K562 (cell line): Measurements from ENCODE around the gene PIM3. TPM values are rescaled to one million over a fixed set of nuclear protein-coding genes. Genes with fewer than 3 reads are reported as not detected.

Experiments used
- GATA2 ChIP-seq: sonication (generic); formaldehyde crosslinking; IDR thresholded peaks from 2 replicates; pipeline ENCODE4 v1.4.0; 2020; ENCODE audit warnings: mild to moderate bottlenecking, missing genetic modification reagents
- HDAC3 ChIP-seq: fragments of 450-650 bp; IDR thresholded peaks from 2 replicates; pipeline ENCODE4 v1.6.1; 2018; ENCODE audit warnings: borderline replicate concordance, mild to moderate bottlenecking, moderate library complexity; ENCODE audit not compliant: partially characterized antibody
- MCM3 ChIP-seq: fragments of 450-650 bp; IDR thresholded peaks from 2 replicates; pipeline ENCODE4 v1.6.1; 2016
- SMAD4 ChIP-seq: fragments of 250-450 bp; sonication (Bioruptor Pico); conservative IDR thresholded peaks from 2 replicates; pipeline ENCODE4 v1.8.0; 2021; ENCODE audit warnings: inconsistent platforms, mild to moderate bottlenecking, moderate library complexity
- SOX6 ChIP-seq: fragments of 450-650 bp; IDR thresholded peaks from 2 replicates; pipeline ENCODE4 v1.6.1; 2014; ENCODE audit warnings: mild to moderate bottlenecking
- SP1 ChIP-seq: sonication (generic); formaldehyde crosslinking; IDR thresholded peaks from 2 replicates; pipeline ENCODE4 v1.8.1; 2022; ENCODE audit warnings: mild to moderate bottlenecking, missing genetic modification reagents
- SPI1 ChIP-seq: IDR thresholded peaks from 2 replicates; pipeline ENCODE4 v1.6.1; 2011; ENCODE audit warnings: low read depth, low read length, control low read depth, borderline replicate concordance
- polyA plus RNA-seq, 8 experiments: library from polyadenylated mRNA; depleted of rRNA in 4 of 8; stranded (reverse) in 5 of 8; unstranded in 3 of 8; fragments of >200 nt; fragmentation: Nextera tagmentation in 2 of 8; fragmentation: Illumina TruSeq in 1 of 8; extraction: Ambion mirVana in 2 of 8; extraction: Trizol in 1 of 8; gene quantifications; 2 replicates each; pipeline versions ENCODE4 v1.2.1 to v1.2.3, GENCODE V29; 2011 to 2014; ENCODE audit warnings: inconsistent platforms in 1 of 8, missing spikeins in 1 of 8
- total RNA-seq, 7 experiments: library from RNA; depleted of rRNA in 6 of 7; stranded (reverse); fragments of >200 nt in 6 of 7; fragmentation: Illumina TruSeq in 2 of 7; extraction: Trizol in 2 of 7; gene quantifications; 2 replicates each; pipeline versions ENCODE4 v1.2.1 to v1.2.3, GENCODE V29; 2011 to 2021; ENCODE audit warnings: low replicate concordance in 1 of 7
- TF ChIP-seq, protein P1 (sequence below): fragments of 250-450 bp; sonication (Bioruptor Pico); IDR thresholded peaks from 2 replicates; pipeline ENCODE4 v1.8.0; 2021; ENCODE audit warnings: mild to moderate bottlenecking, moderate library complexity
- TF ChIP-seq, protein P2 (sequence below): IDR thresholded peaks from 2 replicates; pipeline ENCODE4 v1.6.1; 2011; ENCODE audit not compliant: insufficient read length; ENCODE audit errors: extremely low read depth
- TF ChIP-seq, protein P3 (sequence below): fragments of 450-650 bp; formaldehyde crosslinking; IDR thresholded peaks from 2 replicates; pipeline ENCODE4 v1.4.0; 2020; ENCODE audit warnings: mild to moderate bottlenecking, moderate library complexity
- TF ChIP-seq, protein P4 (sequence below): fragments of 450-650 bp; IDR thresholded peaks from 2 replicates; pipeline ENCODE4 v1.6.1; 2017; ENCODE audit warnings: antibody characterized with exemption, mild to moderate bottlenecking
- TF ChIP-seq, protein P5 (sequence below): fragments of 200-800 bp; sonication (Bioruptor generic); IDR thresholded peaks from 2 replicates; pipeline ENCODE4 v1.6.1; 2017; ENCODE audit warnings: missing genetic modification characterization, missing compliant biosample characterization
- TF ChIP-seq, protein P6 (sequence below): sonication (generic); IDR thresholded peaks from 2 replicates; pipeline ENCODE4 v1.6.1; 2016
- TF ChIP-seq, protein P7 (sequence below): fragments of 450-650 bp; formaldehyde crosslinking; conservative IDR thresholded peaks from 2 replicates; pipeline ENCODE4 v1.4.0; 2022; ENCODE audit warnings: mild to moderate bottlenecking, missing genetic modification characterization

The PIM3 gene
- total and polyA plus RNA-seq, 9 of the 15 experiments (the other 6 are each of a cell fraction or from before 2014, with no cell fraction given): 0.24 to 40.5 (median 5.3) TPM

DNA sequence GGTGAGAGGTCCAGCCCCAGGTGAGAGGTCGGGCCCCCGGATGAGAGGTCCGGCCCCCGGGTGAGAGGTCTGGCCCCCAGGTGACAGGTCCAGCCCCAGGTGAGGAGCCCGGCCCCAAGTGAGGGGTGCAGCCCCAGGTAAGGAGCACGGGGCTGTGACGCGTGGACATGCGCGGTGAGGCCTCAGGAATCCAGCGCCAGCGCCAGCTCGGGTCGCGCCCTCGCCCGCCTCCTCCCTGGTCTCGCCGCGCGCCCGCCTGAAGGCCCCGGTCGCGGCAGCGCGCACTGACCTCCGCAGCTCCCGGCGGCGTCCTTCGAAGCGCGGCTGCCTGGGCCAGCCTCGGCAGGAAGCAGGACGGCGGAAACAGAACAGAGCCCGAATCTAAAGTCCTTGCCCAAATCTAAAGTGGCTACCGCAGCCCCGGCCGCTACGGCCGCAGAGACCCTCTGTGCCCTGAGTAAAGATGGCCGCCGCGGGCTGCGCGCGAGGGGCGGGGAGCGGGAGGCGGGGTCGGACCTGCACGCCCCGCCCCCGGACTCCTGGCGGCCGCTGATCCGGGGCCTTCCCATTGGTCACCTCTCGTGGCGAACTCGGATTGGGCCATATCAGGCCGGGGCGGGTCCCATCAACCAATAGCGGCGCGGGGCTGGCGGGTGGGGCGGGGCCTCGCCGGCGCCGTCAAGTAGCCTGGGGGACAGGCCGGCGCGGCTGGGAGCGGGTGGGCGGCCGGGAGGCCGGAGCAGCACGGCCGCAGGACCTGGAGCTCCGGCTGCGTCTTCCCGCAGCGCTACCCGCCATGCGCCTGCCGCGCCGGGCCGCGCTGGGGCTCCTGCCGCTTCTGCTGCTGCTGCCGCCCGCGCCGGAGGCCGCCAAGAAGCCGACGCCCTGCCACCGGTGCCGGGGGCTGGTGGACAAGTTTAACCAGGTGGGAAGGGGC is 42.3 kb upstream of the PIM3 start, which contains the start of the genes ALG12 and CRELD2 (continued):
- peak; percentile 14; the same call in 1 of the 2 replicates for TF ChIP-seq SOX6
- no peak for TF ChIP-seq GATA2 (CRISPR knock-in tag)
- TF ChIP-seq, protein P1, sequence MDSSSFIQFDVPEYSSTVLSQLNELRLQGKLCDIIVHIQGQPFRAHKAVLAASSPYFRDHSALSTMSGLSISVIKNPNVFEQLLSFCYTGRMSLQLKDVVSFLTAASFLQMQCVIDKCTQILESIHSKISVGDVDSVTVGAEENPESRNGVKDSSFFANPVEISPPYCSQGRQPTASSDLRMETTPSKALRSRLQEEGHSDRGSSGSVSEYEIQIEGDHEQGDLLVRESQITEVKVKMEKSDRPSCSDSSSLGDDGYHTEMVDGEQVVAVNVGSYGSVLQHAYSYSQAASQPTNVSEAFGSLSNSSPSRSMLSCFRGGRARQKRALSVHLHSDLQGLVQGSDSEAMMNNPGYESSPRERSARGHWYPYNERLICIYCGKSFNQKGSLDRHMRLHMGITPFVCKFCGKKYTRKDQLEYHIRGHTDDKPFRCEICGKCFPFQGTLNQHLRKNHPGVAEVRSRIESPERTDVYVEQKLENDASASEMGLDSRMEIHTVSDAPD (CRISPR knock-in tag): no peak
- TF ChIP-seq, protein P2, sequence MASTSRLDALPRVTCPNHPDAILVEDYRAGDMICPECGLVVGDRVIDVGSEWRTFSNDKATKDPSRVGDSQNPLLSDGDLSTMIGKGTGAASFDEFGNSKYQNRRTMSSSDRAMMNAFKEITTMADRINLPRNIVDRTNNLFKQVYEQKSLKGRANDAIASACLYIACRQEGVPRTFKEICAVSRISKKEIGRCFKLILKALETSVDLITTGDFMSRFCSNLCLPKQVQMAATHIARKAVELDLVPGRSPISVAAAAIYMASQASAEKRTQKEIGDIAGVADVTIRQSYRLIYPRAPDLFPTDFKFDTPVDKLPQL: no peak
- TF ChIP-seq, protein P3, sequence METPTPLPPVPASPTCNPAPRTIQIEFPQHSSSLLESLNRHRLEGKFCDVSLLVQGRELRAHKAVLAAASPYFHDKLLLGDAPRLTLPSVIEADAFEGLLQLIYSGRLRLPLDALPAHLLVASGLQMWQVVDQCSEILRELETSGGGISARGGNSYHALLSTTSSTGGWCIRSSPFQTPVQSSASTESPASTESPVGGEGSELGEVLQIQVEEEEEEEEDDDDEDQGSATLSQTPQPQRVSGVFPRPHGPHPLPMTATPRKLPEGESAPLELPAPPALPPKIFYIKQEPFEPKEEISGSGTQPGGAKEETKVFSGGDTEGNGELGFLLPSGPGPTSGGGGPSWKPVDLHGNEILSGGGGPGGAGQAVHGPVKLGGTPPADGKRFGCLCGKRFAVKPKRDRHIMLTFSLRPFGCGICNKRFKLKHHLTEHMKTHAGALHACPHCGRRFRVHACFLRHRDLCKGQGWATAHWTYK: no peak
- TF ChIP-seq SP1: peak; percentile 67; the same call in 1 of the 2 replicates
- no peak for TF ChIP-seq SPI1
- TF ChIP-seq, protein P4, sequence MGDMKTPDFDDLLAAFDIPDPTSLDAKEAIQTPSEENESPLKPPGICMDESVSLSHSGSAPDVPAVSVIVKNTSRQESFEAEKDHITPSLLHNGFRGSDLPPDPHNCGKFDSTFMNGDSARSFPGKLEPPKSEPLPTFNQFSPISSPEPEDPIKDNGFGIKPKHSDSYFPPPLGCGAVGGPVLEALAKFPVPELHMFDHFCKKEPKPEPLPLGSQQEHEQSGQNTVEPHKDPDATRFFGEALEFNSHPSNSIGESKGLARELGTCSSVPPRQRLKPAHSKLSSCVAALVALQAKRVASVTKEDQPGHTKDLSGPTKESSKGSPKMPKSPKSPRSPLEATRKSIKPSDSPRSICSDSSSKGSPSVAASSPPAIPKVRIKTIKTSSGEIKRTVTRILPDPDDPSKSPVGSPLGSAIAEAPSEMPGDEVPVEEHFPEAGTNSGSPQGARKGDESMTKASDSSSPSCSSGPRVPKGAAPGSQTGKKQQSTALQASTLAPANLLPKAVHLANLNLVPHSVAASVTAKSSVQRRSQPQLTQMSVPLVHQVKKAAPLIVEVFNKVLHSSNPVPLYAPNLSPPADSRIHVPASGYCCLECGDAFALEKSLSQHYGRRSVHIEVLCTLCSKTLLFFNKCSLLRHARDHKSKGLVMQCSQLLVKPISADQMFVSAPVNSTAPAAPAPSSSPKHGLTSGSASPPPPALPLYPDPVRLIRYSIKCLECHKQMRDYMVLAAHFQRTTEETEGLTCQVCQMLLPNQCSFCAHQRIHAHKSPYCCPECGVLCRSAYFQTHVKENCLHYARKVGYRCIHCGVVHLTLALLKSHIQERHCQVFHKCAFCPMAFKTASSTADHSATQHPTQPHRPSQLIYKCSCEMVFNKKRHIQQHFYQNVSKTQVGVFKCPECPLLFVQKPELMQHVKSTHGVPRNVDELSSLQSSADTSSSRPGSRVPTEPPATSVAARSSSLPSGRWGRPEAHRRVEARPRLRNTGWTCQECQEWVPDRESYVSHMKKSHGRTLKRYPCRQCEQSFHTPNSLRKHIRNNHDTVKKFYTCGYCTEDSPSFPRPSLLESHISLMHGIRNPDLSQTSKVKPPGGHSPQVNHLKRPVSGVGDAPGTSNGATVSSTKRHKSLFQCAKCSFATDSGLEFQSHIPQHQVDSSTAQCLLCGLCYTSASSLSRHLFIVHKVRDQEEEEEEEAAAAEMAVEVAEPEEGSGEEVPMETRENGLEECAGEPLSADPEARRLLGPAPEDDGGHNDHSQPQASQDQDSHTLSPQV: no peak
- TF ChIP-seq, protein P5, sequence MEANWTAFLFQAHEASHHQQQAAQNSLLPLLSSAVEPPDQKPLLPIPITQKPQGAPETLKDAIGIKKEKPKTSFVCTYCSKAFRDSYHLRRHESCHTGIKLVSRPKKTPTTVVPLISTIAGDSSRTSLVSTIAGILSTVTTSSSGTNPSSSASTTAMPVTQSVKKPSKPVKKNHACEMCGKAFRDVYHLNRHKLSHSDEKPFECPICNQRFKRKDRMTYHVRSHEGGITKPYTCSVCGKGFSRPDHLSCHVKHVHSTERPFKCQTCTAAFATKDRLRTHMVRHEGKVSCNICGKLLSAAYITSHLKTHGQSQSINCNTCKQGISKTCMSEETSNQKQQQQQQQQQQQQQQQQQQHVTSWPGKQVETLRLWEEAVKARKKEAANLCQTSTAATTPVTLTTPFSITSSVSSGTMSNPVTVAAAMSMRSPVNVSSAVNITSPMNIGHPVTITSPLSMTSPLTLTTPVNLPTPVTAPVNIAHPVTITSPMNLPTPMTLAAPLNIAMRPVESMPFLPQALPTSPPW (CRISPR knock-in tag): peak; percentile 68; the same call in 1 of the 2 replicates
- TF ChIP-seq, protein P6, sequence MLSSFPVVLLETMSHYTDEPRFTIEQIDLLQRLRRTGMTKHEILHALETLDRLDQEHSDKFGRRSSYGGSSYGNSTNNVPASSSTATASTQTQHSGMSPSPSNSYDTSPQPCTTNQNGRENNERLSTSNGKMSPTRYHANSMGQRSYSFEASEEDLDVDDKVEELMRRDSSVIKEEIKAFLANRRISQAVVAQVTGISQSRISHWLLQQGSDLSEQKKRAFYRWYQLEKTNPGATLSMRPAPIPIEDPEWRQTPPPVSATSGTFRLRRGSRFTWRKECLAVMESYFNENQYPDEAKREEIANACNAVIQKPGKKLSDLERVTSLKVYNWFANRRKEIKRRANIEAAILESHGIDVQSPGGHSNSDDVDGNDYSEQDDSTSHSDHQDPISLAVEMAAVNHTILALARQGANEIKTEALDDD: no peak
- TF ChIP-seq, protein P7, sequence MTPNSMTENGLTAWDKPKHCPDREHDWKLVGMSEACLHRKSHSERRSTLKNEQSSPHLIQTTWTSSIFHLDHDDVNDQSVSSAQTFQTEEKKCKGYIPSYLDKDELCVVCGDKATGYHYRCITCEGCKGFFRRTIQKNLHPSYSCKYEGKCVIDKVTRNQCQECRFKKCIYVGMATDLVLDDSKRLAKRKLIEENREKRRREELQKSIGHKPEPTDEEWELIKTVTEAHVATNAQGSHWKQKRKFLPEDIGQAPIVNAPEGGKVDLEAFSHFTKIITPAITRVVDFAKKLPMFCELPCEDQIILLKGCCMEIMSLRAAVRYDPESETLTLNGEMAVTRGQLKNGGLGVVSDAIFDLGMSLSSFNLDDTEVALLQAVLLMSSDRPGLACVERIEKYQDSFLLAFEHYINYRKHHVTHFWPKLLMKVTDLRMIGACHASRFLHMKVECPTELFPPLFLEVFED: no peak
- TF ChIP-seq MCM3: no peak
- no peak for TF ChIP-seq HDAC3
- no peak for TF ChIP-seq SMAD4 (CRISPR knock-in tag)
